H9 (cell line): ENCODE measurements around the gene ROBO4. TPM values are rescaled to one million over a fixed set of nuclear protein-coding genes. Genes with fewer than 3 reads are reported as not detected.

Experiments used
- DNase-seq: peaks from one replicate; pipeline ENCODE4 v3.0.0-alpha.2; 2017
- H2AFZ ChIP-seq: one replicate; pipeline ENCODE4 v1.6.1; 2013; ENCODE audit warnings: mild to moderate bottlenecking, low read length, control low read depth, moderate library complexity
- H2AK5ac ChIP-seq: 2 replicates; pipeline ENCODE4 v1.6.1; 2013; ENCODE audit warnings: low read length, control low read depth, mixed read lengths; ENCODE audit not compliant: insufficient read length
- H2BK120ac ChIP-seq: one replicate; pipeline ENCODE4 v1.6.1; 2013; ENCODE audit warnings: low read depth, mild to moderate bottlenecking, low read length, control low read depth, inconsistent platforms; ENCODE audit not compliant: poor library complexity, severe bottlenecking
- H2BK12ac ChIP-seq: 2 replicates; pipeline ENCODE4 v1.6.1; 2013; ENCODE audit warnings: low read length, control low read depth, mixed read lengths, low read depth; ENCODE audit not compliant: insufficient read length
- H2BK15ac ChIP-seq: 2 replicates; pipeline ENCODE4 v1.6.1; 2013; ENCODE audit warnings: low read depth, low read length, control low read depth
- H2BK20ac ChIP-seq: one replicate; pipeline ENCODE4 v1.6.1; 2013; ENCODE audit warnings: low read depth, mild to moderate bottlenecking, low read length, control low read depth, inconsistent platforms; ENCODE audit not compliant: poor library complexity, severe bottlenecking
- H2BK5ac ChIP-seq: 2 replicates; pipeline ENCODE4 v1.6.1; 2013; ENCODE audit warnings: low read length, control low read depth, mixed read lengths; ENCODE audit not compliant: insufficient read length
- H3K14ac ChIP-seq: 2 replicates; pipeline ENCODE4 v1.6.1; 2013; ENCODE audit warnings: low read length, control low read depth; ENCODE audit not compliant: insufficient read depth
- H3K18ac ChIP-seq: 2 replicates; pipeline ENCODE4 v1.6.1; 2013; ENCODE audit warnings: low read depth, mild to moderate bottlenecking, mixed read lengths, low read length, control low read depth; ENCODE audit not compliant: insufficient read length
- H3K23ac ChIP-seq: 2 replicates; pipeline ENCODE4 v1.6.1; 2013; ENCODE audit warnings: low read length, control low read depth, mixed read lengths, low read depth; ENCODE audit not compliant: insufficient read length
- H3K23me2 ChIP-seq: 2 replicates; pipeline ENCODE4 v1.6.1; 2013; ENCODE audit warnings: low read depth, mild to moderate bottlenecking, mixed read lengths, low read length, control low read depth; ENCODE audit not compliant: insufficient read length, poor library complexity, severe bottlenecking
- H3K27ac ChIP-seq: 2 replicates; pipeline ENCODE4 v1.5.1; 2013; ENCODE audit warnings: low read length, control low read depth, mixed read lengths, low read depth; ENCODE audit not compliant: insufficient read length
- H3K27me3 ChIP-seq: 2 replicates; pipeline ENCODE4 v1.6.1; 2013; ENCODE audit warnings: low read length, control low read depth, inconsistent platforms; ENCODE audit not compliant: insufficient read depth
- H3K4ac ChIP-seq: 2 replicates; pipeline ENCODE4 v1.6.1; 2013; ENCODE audit warnings: low read depth, mild to moderate bottlenecking, control low read depth, inconsistent platforms, low read length, moderate library complexity
- H3K4me1 ChIP-seq: 2 replicates; pipeline ENCODE4 v1.6.1; 2013; ENCODE audit warnings: low read length, control low read depth, inconsistent platforms; ENCODE audit not compliant: insufficient read depth
- H3K4me2 ChIP-seq: 2 replicates; pipeline ENCODE4 v1.6.1; 2013; ENCODE audit warnings: low read length, control low read depth, mixed read lengths; ENCODE audit not compliant: insufficient read length, insufficient read depth
- H3K56ac ChIP-seq: 2 replicates; pipeline ENCODE4 v1.6.1; 2013; ENCODE audit warnings: low read depth, mild to moderate bottlenecking, mixed read lengths, low read length, control low read depth; ENCODE audit not compliant: insufficient read length
- H3K79me1 ChIP-seq: 2 replicates; pipeline ENCODE4 v1.6.1; 2013; ENCODE audit warnings: low read depth, mild to moderate bottlenecking, moderate library complexity, low read length, control low read depth, inconsistent platforms; ENCODE audit not compliant: insufficient read depth, poor library complexity, severe bottlenecking
- H3K79me2 ChIP-seq: 2 replicates; pipeline ENCODE4 v1.6.1; 2013; ENCODE audit warnings: low read length, control low read depth, inconsistent platforms; ENCODE audit not compliant: insufficient read depth
- H3K9ac ChIP-seq: 2 replicates; pipeline ENCODE4 v1.6.1; 2013; ENCODE audit warnings: low read length, control low read depth, mixed read lengths; ENCODE audit not compliant: insufficient read length; ENCODE audit errors: extremely low read depth
- H3K9me3 ChIP-seq: one replicate; pipeline ENCODE4 v1.6.1; 2013; ENCODE audit warnings: low read depth, low read length, inconsistent platforms; ENCODE audit not compliant: control insufficient read depth
- H3T11ph ChIP-seq: one replicate; pipeline ENCODE4 v1.6.1; 2013; ENCODE audit warnings: mild to moderate bottlenecking, low read length, control low read depth, inconsistent platforms
- H4K20me1 ChIP-seq: one replicate; pipeline ENCODE4 v1.6.1; 2013; ENCODE audit not compliant: control insufficient read depth, insufficient read length, insufficient read depth
- H4K5ac ChIP-seq: 2 replicates; pipeline ENCODE4 v1.6.1; 2013; ENCODE audit warnings: low read depth, mild to moderate bottlenecking, mixed read lengths, low read length, control low read depth; ENCODE audit not compliant: insufficient read length
- H4K8ac ChIP-seq: replicated peaks from 2 replicates; pipeline ENCODE4 v1.6.1; 2013; ENCODE audit warnings: low read length, control low read depth, mixed read lengths, low read depth; ENCODE audit not compliant: insufficient read length
- H4K91ac ChIP-seq: 2 replicates; pipeline ENCODE4 v1.6.1; 2013; ENCODE audit warnings: low read depth, mild to moderate bottlenecking, moderate library complexity, mixed read lengths, low read length, control low read depth; ENCODE audit not compliant: insufficient read length
- H3K27ac Mint-ChIP-seq, 3 experiments: 2 replicates in 2 of 3; 3 replicates in 1 of 3; pipeline ENCODE4 v1.8.0; 2020 to 2021; ENCODE audit warnings: mixed read lengths in 3 of 3, mild to moderate bottlenecking in 1 of 3, moderate library complexity in 1 of 3
- H3K27me3 Mint-ChIP-seq: 2 replicates; pipeline ENCODE4 v1.8.0; 2021; ENCODE audit warnings: low read depth, mild to moderate bottlenecking, moderate library complexity, mixed read lengths
- H3K36me3 Mint-ChIP-seq, 3 experiments: 2 replicates in 2 of 3; 3 replicates in 1 of 3; pipeline ENCODE4 v1.8.0; 2020 to 2021; ENCODE audit warnings: low read depth in 3 of 3, mixed read lengths in 3 of 3; ENCODE audit not compliant: insufficient read depth in 1 of 3
- H3K4me1 Mint-ChIP-seq, 2 experiments: 2 replicates each; pipeline ENCODE4 v1.8.0; 2020; ENCODE audit warnings: mixed read lengths in 2 of 2
- H3K4me3 Mint-ChIP-seq, 2 experiments: 2 replicates in 1 of 2; 3 replicates in 1 of 2; pipeline ENCODE4 v1.8.0; 2020 to 2021; ENCODE audit warnings: mild to moderate bottlenecking in 2 of 2, mixed read lengths in 2 of 2, moderate library complexity in 1 of 2
- H3K9me3 Mint-ChIP-seq, 2 experiments: 2 replicates in 1 of 2; 3 replicates in 1 of 2; pipeline ENCODE4 v1.8.0; 2020; ENCODE audit warnings: mild to moderate bottlenecking in 2 of 2, mixed read lengths in 2 of 2, moderate library complexity in 1 of 2
- CTCF ChIP-seq: fragments of 200-600 bp; sonication (generic); conservative IDR thresholded peaks from 3 replicates; pipeline ENCODE4 v1.8.0; 2021; ENCODE audit warnings: antibody characterized with exemption, mild to moderate bottlenecking
- WGBS: extraction: QIAGEN DNeasy Blood & Tissue Kit; methylation state at CpG from one replicate; pipeline ENCODE4 v1.1.7; 2013; ENCODE audit warnings: missing lambda C conversion rate, low lambda C conversion rate, mixed read lengths; ENCODE audit not compliant: insufficient read length; ENCODE audit errors: extremely low coverage; 5-methylcytosine and 5-hydroxymethylcytosine counted together
- total RNA-seq: library from RNA; stranded (reverse); gene quantifications from 2 replicates; pipeline ENCODE4 v1.2.1, GENCODE V29; 2021

The ROBO4 gene
- total RNA-seq, 1 experiment from 2014 or later: not detected

GRCh38 chr11:124877910-124878758 lies 19.5 kb downstream of the ROBO4 start:
- Histone ChIP-seq H2BK120ac (no peak overlapping the region), H3K56ac (no peak overlapping the region), H3K23me2 (peaks cover 6% of the 10 kb centered on the region), H4K20me1 (no peaks in the 10 kb centered on the region), H4K8ac (no peak overlapping the region), H2BK5ac (no peak overlapping the region), H3K9ac (no peak overlapping the region), H2AK5ac (no peak overlapping the region), H3K4me1 (no peaks in the 10 kb centered on the region), H3K4ac (no peak overlapping the region), H2BK15ac (no peak overlapping the region), H3K27me3 (peaks cover 6% of the 10 kb centered on the region; the same call in 1 of the 2 replicates), H3K23ac (no peak overlapping the region), H3K18ac (no peak overlapping the region), H4K5ac (no peak overlapping the region), H2BK20ac (no peak overlapping the region), H3K79me1 (no peaks in the 10 kb centered on the region), H3K14ac (no peak overlapping the region), H3K79me2 (no peaks in the 10 kb centered on the region), H2AFZ (no peak overlapping the region), H4K91ac (no peak overlapping the region), H3K27ac (no peak overlapping the region), H2BK12ac (no peak overlapping the region), H3K4me2 (no peak overlapping the region), H3T11ph (no peak overlapping the region), H3K9me3 (no peaks in the 10 kb centered on the region)
- H3K4me3 Mint-ChIP-seq: peak overlapping the region; percentile 82 to 89
- H3K36me3 Mint-ChIP-seq: no peaks in the 10 kb centered on the region; a peak in 2 of 7 replicates
- peaks cover 20 to 29% of the 10 kb centered on the region in 2 experiments for H3K4me1 Mint-ChIP-seq
- no peak overlapping the region for H3K27ac Mint-ChIP-seq
- DNase-seq: peak; percentile 55
- no peak for TF ChIP-seq CTCF
- H3K27me3 Mint-ChIP-seq: peaks cover 31% of the 10 kb centered on the region
- H3K9me3 Mint-ChIP-seq: peaks cover 0 to 3% of the 10 kb centered on the region in 2 experiments; a peak in 1 of 5 replicates
- WGBS: no CpG with 5 or more reads among the region's 17 CpGs
